Stomach (tissue), 4 donors: ENCODE results near the gene SYS1.

Experiments used
- EP300 ChIP-seq: sonication (generic); formaldehyde crosslinking; IDR thresholded peaks from one replicate; pipeline ENCODE4 v1.6.1; 2017; ENCODE audit warnings: antibody characterized with exemption
- TF ChIP-seq, protein P1 (sequence below), 7 experiments: fragments of 450-650 bp in 4 of 7; fragments of 200-600 bp in 3 of 7; sonication (generic) in 3 of 7; IDR thresholded peaks; one replicate each; pipeline ENCODE4 v1.5.1; 2016 to 2019; ENCODE audit warnings: antibody characterized with exemption in 7 of 7, control low read depth in 2 of 7, mild to moderate bottlenecking in 1 of 7

DNA sequence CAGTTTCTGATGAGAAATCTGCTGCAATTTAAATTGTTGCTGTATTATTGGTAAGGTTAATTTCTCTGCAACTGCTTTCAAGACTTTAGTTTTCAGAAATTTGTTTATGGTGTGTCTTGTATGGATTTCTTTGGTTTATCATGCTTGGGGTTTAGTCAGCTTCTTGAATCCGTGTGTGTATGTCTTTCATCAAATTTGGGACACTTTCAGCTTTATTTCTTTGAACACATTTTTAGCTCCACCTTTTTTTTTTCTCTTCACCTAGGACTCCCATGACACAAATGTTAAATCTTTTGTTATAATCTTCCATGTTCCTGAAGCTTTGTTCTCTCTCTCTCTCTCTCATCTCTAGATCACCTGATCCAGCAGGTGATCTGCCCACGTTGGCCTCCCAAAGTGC, 28.6 kb downstream of the SYS1 start:
- TF ChIP-seq, protein P1, sequence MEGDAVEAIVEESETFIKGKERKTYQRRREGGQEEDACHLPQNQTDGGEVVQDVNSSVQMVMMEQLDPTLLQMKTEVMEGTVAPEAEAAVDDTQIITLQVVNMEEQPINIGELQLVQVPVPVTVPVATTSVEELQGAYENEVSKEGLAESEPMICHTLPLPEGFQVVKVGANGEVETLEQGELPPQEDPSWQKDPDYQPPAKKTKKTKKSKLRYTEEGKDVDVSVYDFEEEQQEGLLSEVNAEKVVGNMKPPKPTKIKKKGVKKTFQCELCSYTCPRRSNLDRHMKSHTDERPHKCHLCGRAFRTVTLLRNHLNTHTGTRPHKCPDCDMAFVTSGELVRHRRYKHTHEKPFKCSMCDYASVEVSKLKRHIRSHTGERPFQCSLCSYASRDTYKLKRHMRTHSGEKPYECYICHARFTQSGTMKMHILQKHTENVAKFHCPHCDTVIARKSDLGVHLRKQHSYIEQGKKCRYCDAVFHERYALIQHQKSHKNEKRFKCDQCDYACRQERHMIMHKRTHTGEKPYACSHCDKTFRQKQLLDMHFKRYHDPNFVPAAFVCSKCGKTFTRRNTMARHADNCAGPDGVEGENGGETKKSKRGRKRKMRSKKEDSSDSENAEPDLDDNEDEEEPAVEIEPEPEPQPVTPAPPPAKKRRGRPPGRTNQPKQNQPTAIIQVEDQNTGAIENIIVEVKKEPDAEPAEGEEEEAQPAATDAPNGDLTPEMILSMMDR (IDR thresholded peaks at IDR 0.05) = no peak
- no peak for TF ChIP-seq EP300
